ENCODE measurements around the gene CHURC1.

DNA sequence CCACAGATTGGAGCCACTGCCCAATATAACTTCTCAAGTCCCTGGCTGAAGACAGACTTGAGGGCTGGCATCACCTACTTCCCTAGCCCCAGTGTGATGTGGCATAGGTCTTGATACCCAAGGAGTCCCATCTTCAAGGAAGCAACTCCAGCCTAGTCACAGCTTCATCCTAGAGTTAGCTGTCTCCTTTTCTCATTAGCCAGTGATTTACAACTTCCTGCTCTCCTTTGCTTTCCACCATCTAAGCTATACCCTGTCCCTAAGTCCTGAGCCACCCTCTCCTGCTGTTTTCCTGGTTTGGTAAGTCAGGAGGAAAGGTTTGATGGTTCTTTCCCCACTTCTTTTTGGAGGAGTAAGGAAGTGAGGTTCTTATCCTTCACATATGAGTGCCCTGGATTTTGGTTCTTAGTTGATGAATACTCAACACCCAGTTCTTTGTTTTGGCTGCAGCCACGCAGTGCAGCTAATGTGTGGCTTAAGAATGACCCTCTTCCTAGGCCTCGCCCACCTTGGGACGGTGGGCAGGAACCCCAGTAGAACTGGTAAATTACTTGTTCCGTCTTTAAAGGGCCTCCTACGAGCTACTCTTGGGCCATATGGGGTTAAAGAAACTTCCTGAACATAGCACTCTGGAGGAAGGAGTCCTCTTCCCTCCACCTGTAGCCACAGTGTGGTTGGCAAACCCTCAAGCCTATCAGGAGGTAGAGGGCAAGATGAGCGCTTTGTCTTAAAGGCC lies 32.2 kb downstream of the CHURC1 start:
- TF ChIP-seq, protein P1, sequence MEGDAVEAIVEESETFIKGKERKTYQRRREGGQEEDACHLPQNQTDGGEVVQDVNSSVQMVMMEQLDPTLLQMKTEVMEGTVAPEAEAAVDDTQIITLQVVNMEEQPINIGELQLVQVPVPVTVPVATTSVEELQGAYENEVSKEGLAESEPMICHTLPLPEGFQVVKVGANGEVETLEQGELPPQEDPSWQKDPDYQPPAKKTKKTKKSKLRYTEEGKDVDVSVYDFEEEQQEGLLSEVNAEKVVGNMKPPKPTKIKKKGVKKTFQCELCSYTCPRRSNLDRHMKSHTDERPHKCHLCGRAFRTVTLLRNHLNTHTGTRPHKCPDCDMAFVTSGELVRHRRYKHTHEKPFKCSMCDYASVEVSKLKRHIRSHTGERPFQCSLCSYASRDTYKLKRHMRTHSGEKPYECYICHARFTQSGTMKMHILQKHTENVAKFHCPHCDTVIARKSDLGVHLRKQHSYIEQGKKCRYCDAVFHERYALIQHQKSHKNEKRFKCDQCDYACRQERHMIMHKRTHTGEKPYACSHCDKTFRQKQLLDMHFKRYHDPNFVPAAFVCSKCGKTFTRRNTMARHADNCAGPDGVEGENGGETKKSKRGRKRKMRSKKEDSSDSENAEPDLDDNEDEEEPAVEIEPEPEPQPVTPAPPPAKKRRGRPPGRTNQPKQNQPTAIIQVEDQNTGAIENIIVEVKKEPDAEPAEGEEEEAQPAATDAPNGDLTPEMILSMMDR (IDR thresholded peaks at IDR 0.05; ENCODE audit: low read depth, low read length, poor library complexity, severe bottlenecking), result no peak
- TF ChIP-seq EZH2phosphoT487 (IDR thresholded peaks at IDR 0.05; ENCODE audit: borderline replicate concordance, low read length), result no peak

All from DOHH2 (cell line).